ENCODE results near the gene SNUPN. TPM values are rescaled to one million over a fixed set of nuclear protein-coding genes. Genes with fewer than 3 reads are reported as not detected.

The SNUPN gene
- total and polyA plus RNA-seq, 2 donors (not counting 1 experiment from before 2014, with no cell fraction given) = 32.1 to 32.7 TPM

GRCh38 chr15:75669191-75669878, 43.8 kb upstream of the SNUPN start:
- Histone ChIP-seq H3K36me3 (ENCODE audit: control insufficient read depth, insufficient read depth, low read length) (no peaks in the 10 kb centered on the region), H3K27me3 (ENCODE audit: control insufficient read depth, insufficient read depth, low read length) (no peaks in the 10 kb centered on the region), H3K79me2 (ENCODE audit: control insufficient read depth, insufficient read depth, low read length) (no peaks in the 10 kb centered on the region), H4K20me1 (ENCODE audit: control insufficient read depth, extremely low read depth, insufficient read depth, low read length) (no peaks in the 10 kb centered on the region), H3K4me2 (ENCODE audit: extremely low read depth, insufficient read depth, low read length) (no peak overlapping the region), H3K4me3 (replicated peaks in 1 of 4; ENCODE audit: control extremely low read depth in 1 of 4, insufficient read depth in 1 of 4, low read depth in 3 of 4, low read length in 4 of 4) (no peak overlapping the region), H3K27ac (ENCODE audit: insufficient read depth, low read length) (no peak overlapping the region), H3K4me1 (ENCODE audit: control insufficient read depth, extremely low read depth, insufficient read depth, low read length) (peaks cover 45% of the 10 kb centered on the region), H3K9me3 (ENCODE audit: control insufficient read depth, insufficient read depth, low read depth, low read length) (no peaks in the 10 kb centered on the region), H2AFZ (ENCODE audit: low read length) (no peak overlapping the region), H3K9ac (ENCODE audit: insufficient read depth, low read length) (no peak overlapping the region)
- TF ChIP-seq EZH2 (IDR thresholded peaks at IDR 0.05; ENCODE audit: low read length, missing control alignments) (no peak), CTCF (conservative IDR thresholded peaks at IDR 0.05 in 1 of 2, IDR thresholded peaks at IDR 0.05 in 1 of 2; ENCODE audit: low read depth in 1 of 2, low read length in 2 of 2) (no peak)
- peak in 1 of 2 donors; percentile 57 for DNase-seq (ENCODE audit: low read depth in 2 of 2)

- Histone ChIP-seq H3K4me2 (ENCODE audit: extremely low read depth, insufficient read depth, low read length) (peak overlapping the region; percentile 21), H2AFZ (ENCODE audit: low read length) (no peak overlapping the region), H3K36me3 (ENCODE audit: control insufficient read depth, insufficient read depth, low read length) (peaks cover 3% of the 10 kb centered on the region), H3K4me3 (replicated peaks in 1 of 4; ENCODE audit: control extremely low read depth in 1 of 4, insufficient read depth in 1 of 4, low read depth in 3 of 4, low read length in 4 of 4) (no peak overlapping the region), H3K9ac (ENCODE audit: insufficient read depth, low read length) (peak overlapping the region; percentile 68), H4K20me1 (ENCODE audit: control insufficient read depth, extremely low read depth, insufficient read depth, low read length) (no peaks in the 10 kb centered on the region), H3K79me2 (ENCODE audit: control insufficient read depth, insufficient read depth, low read length) (peaks cover 1% of the 10 kb centered on the region), H3K9me3 (ENCODE audit: control insufficient read depth, insufficient read depth, low read depth, low read length) (no peaks in the 10 kb centered on the region), H3K27me3 (ENCODE audit: control insufficient read depth, insufficient read depth, low read length) (no peaks in the 10 kb centered on the region), H3K27ac (ENCODE audit: insufficient read depth, low read length) (peak overlapping the region; percentile 98), H3K4me1 (ENCODE audit: control insufficient read depth, extremely low read depth, insufficient read depth, low read length) (peaks cover 28% of the 10 kb centered on the region)
- peak; percentile 95 to 99 for DNase-seq (ENCODE audit: low read depth in 2 of 2)
- TF ChIP-seq CTCF (conservative IDR thresholded peaks at IDR 0.05 in 1 of 2, IDR thresholded peaks at IDR 0.05 in 1 of 2; ENCODE audit: low read depth in 1 of 2, low read length in 2 of 2) = no peak
- TF ChIP-seq EZH2 (IDR thresholded peaks at IDR 0.05; ENCODE audit: low read length, missing control alignments) = no peak
Measured at GRCh38 chr15:75666823-75667501, 41.4 kb upstream of the SNUPN start.

GRCh38 chr15:75663931-75664421, 38.5 kb upstream of the SNUPN start:
- Histone ChIP-seq H3K4me1 (ENCODE audit: control insufficient read depth, extremely low read depth, insufficient read depth, low read length) (peaks cover 47% of the 10 kb centered on the region), H3K9me3 (ENCODE audit: control insufficient read depth, insufficient read depth, low read depth, low read length) (no peaks in the 10 kb centered on the region), H3K4me2 (ENCODE audit: extremely low read depth, insufficient read depth, low read length) (no peak overlapping the region), H4K20me1 (ENCODE audit: control insufficient read depth, extremely low read depth, insufficient read depth, low read length) (no peaks in the 10 kb centered on the region), H3K4me3 (replicated peaks in 1 of 4; ENCODE audit: control extremely low read depth in 1 of 4, insufficient read depth in 1 of 4, low read depth in 3 of 4, low read length in 4 of 4) (no peak overlapping the region), H3K9ac (ENCODE audit: insufficient read depth, low read length) (no peak overlapping the region), H3K36me3 (ENCODE audit: control insufficient read depth, insufficient read depth, low read length) (peaks cover 12% of the 10 kb centered on the region), H3K79me2 (ENCODE audit: control insufficient read depth, insufficient read depth, low read length) (peaks cover 3% of the 10 kb centered on the region), H2AFZ (ENCODE audit: low read length) (no peak overlapping the region), H3K27me3 (ENCODE audit: control insufficient read depth, insufficient read depth, low read length) (no peaks in the 10 kb centered on the region), H3K27ac (ENCODE audit: insufficient read depth, low read length) (no peak overlapping the region)
- TF ChIP-seq CTCF (conservative IDR thresholded peaks at IDR 0.05 in 1 of 2, IDR thresholded peaks at IDR 0.05 in 1 of 2; ENCODE audit: low read depth in 1 of 2, low read length in 2 of 2) (no peak), EZH2 (IDR thresholded peaks at IDR 0.05; ENCODE audit: low read length, missing control alignments) (no peak)
- no peak for DNase-seq (ENCODE audit: low read depth in 2 of 2)
